HUES64 (cell line): ENCODE data around the gene TPT1.
"Not testable (repeated sequence)": the region's sequence is repeated elsewhere in the genome, so short reads cannot be mapped to it uniquely, and the experiment has no call there.

Experiments
- H3K27ac ChIP-seq: 2 replicates; pipeline ENCODE4 v1.7.0; 2013; ENCODE audit warnings: low read depth, low read length, inconsistent platforms
- H3K27me3 ChIP-seq: 2 replicates; pipeline ENCODE4 v1.6.1; 2013; ENCODE audit warnings: mild to moderate bottlenecking, low read length; ENCODE audit not compliant: insufficient read depth
- H3K36me3 ChIP-seq: 2 replicates; pipeline ENCODE4 v1.6.1; 2013; ENCODE audit warnings: mild to moderate bottlenecking, low read length; ENCODE audit not compliant: insufficient read depth
- H3K4me1 ChIP-seq: 2 replicates; pipeline ENCODE4 v1.6.1; 2013; ENCODE audit warnings: mild to moderate bottlenecking, low read length, moderate library complexity; ENCODE audit not compliant: insufficient read depth
- H3K4me3 ChIP-seq: 2 replicates; pipeline ENCODE4 v1.5.1; 2013; ENCODE audit warnings: mild to moderate bottlenecking, low read length, moderate library complexity
- H3K9ac ChIP-seq: 2 replicates; pipeline ENCODE4 v1.6.1; 2013; ENCODE audit warnings: mild to moderate bottlenecking, low read depth, low read length
- H3K9me3 ChIP-seq: 2 replicates; pipeline ENCODE4 v1.6.1; 2013; ENCODE audit warnings: low read depth, low read length; ENCODE audit not compliant: insufficient read depth
- WGBS: fragments of 150-250, 120-280 bp; methylation state at CpG from one replicate; pipeline ENCODE4 v1.1.7; 2013; ENCODE audit warnings: missing lambda C conversion rate; 5-methylcytosine and 5-hydroxymethylcytosine counted together

Gene TPT1

GRCh38 chr13:45365558-45365885, 24.5 kb upstream of the TPT1 start:
- Histone ChIP-seq H3K9me3 (no peaks in the 10 kb centered on the region), H3K4me3 (no peak overlapping the region), H3K36me3 (peaks cover 2% of the 10 kb centered on the region; the same call in 1 of the 2 replicates), H3K27ac (no peak overlapping the region), H3K9ac (no peak overlapping the region), H3K27me3 (no peaks in the 10 kb centered on the region), H3K4me1 (peaks cover 5% of the 10 kb centered on the region; the same call in 1 of the 2 replicates)
- 93% methylated on average over 4 of the region's 4 CpGs for WGBS

- H3K4me1 ChIP-seq: peaks cover 5% of the 10 kb centered on the region; the same call in 1 of the 2 replicates
- H3K27me3 ChIP-seq: no peaks in the 10 kb centered on the region
- WGBS: 93% methylated on average over 9 of the region's 10 CpGs
- peaks cover 6% of the 10 kb centered on the region; the same call in 1 of the 2 replicates for H3K36me3 ChIP-seq
- H3K4me3 ChIP-seq: no peak overlapping the region
- no peak overlapping the region for H3K27ac ChIP-seq
- H3K9me3 ChIP-seq: no peaks in the 10 kb centered on the region
- H3K9ac ChIP-seq: no peak overlapping the region
Measured at GRCh38 chr13:45364876-45365557, 24.0 kb upstream of the TPT1 start.

GRCh38 chr13:45362939-45363338, 22.0 kb upstream of the TPT1 start:
- Histone ChIP-seq H3K4me3 (no peak overlapping the region), H3K36me3 (peaks cover 16% of the 10 kb centered on the region), H3K27ac (no peak overlapping the region), H3K9me3 (no peaks in the 10 kb centered on the region), H3K27me3 (no peaks in the 10 kb centered on the region), H3K9ac (no peak overlapping the region), H3K4me1 (peaks cover 5% of the 10 kb centered on the region; the same call in 1 of the 2 replicates)
- 82% methylated on average over 2 of the region's 2 CpGs for WGBS

GRCh38 chr13:45361596-45362206, 20.7 kb upstream of the TPT1 start:
- H3K27ac ChIP-seq: no peak overlapping the region
- no peak overlapping the region for H3K4me3 ChIP-seq
- no peaks in the 10 kb centered on the region for H3K9me3 ChIP-seq
- no peak overlapping the region for H3K9ac ChIP-seq
- H3K4me1 ChIP-seq: no peaks in the 10 kb centered on the region
- no peaks in the 10 kb centered on the region for H3K27me3 ChIP-seq
- peaks cover 24% of the 10 kb centered on the region for H3K36me3 ChIP-seq
- WGBS: 95% methylated on average over 14 of the region's 14 CpGs

GRCh38 chr13:45356966-45357672, 16.1 kb upstream of the TPT1 start:
- Histone ChIP-seq H3K27me3 (no peaks in the 10 kb centered on the region), H3K9ac (no peak overlapping the region), H3K4me1 (no peaks in the 10 kb centered on the region), H3K9me3 (no peaks in the 10 kb centered on the region), H3K27ac (no peak overlapping the region), H3K4me3 (no peak overlapping the region), H3K36me3 (peaks cover 51% of the 10 kb centered on the region)
- 94% methylated on average over 7 of the region's 7 CpGs for whole genome bisulfite sequencing

GRCh38 chr13:45353895-45354294, 12.9 kb upstream of the TPT1 start:
- 100% methylated on average over 1 of the region's 1 CpG for WGBS
- Histone ChIP-seq H3K4me3 (no peak overlapping the region), H3K9ac (no peak overlapping the region), H3K27ac (no peak overlapping the region), H3K36me3 (peaks cover 70% of the 10 kb centered on the region), H3K27me3 (no peaks in the 10 kb centered on the region), H3K9me3 (no peaks in the 10 kb centered on the region), H3K4me1 (no peaks in the 10 kb centered on the region)

GRCh38 chr13:45352031-45352430, 11.0 kb upstream of the TPT1 start:
- Histone ChIP-seq H3K9me3 (no peaks in the 10 kb centered on the region), H3K4me1 (no peaks in the 10 kb centered on the region), H3K27me3 (no peaks in the 10 kb centered on the region), H3K36me3 (peaks cover 74% of the 10 kb centered on the region), H3K27ac (no peak overlapping the region), H3K4me3 (no peak overlapping the region), H3K9ac (no peak overlapping the region)
- WGBS: 90% methylated on average over 10 of the region's 10 CpGs

GRCh38 chr13:45350152-45350551, 9.2 kb upstream of the TPT1 start:
- Histone ChIP-seq H3K4me3 (no peak overlapping the region), H3K27ac (no peak overlapping the region), H3K9ac (no peak overlapping the region), H3K27me3 (no peaks in the 10 kb centered on the region), H3K9me3 (no peaks in the 10 kb centered on the region), H3K4me1 (no peaks in the 10 kb centered on the region), H3K36me3 (peaks cover 68% of the 10 kb centered on the region)
- WGBS: 97% methylated on average over 8 of the region's 8 CpGs

- WGBS: 98% methylated on average over 2 of the region's 2 CpGs
- Histone ChIP-seq H3K9me3 (no peaks in the 10 kb centered on the region), H3K36me3 (peaks cover 68% of the 10 kb centered on the region), H3K9ac (no peak overlapping the region), H3K27me3 (no peaks in the 10 kb centered on the region), H3K4me1 (no peaks in the 10 kb centered on the region), H3K27ac (no peak overlapping the region), H3K4me3 (no peak overlapping the region)
Measured at GRCh38 chr13:45349438-45349837, 8.5 kb upstream of the TPT1 start.

GRCh38 chr13:45344064-45344463, 3.1 kb upstream of the TPT1 start:
- not testable (repeated sequence) for H3K4me3 ChIP-seq, H3K27ac ChIP-seq, H3K4me1 ChIP-seq, H3K27me3 ChIP-seq, H3K9ac ChIP-seq, H3K9me3 ChIP-seq
- H3K36me3 ChIP-seq: peaks cover 43% of the 10 kb centered on the region
- WGBS: 97% methylated on average over 4 of the region's 8 CpGs

GRCh38 chr13:45343102-45343501, 2.1 kb upstream of the TPT1 start:
- not testable (repeated sequence) for H3K27me3 ChIP-seq, H3K9ac ChIP-seq, H3K4me3 ChIP-seq, H3K27ac ChIP-seq, H3K9me3 ChIP-seq
- Histone ChIP-seq H3K4me1 (peaks cover 14% of the 10 kb centered on the region), H3K36me3 (peaks cover 48% of the 10 kb centered on the region)
- WGBS: 96% methylated on average over 9 of the region's 9 CpGs
